GM12878 (cell line): ENCODE measurements around the gene FAM131B. TPM values are rescaled to one million over a fixed set of nuclear protein-coding genes. Genes with fewer than 3 reads are reported as not detected.
"Not testable (repeated sequence)": the region's sequence is repeated elsewhere in the genome, so short reads cannot be mapped to it uniquely, and the experiment has no call there.

ENCODE experiments used
- ATAC-seq: fragments of 200-7000 bp; cut with Tn5 transposase; 3 replicates; pipeline ENCODE4 v1.9.1; 2020; ENCODE audit warnings: mild to moderate bottlenecking, moderate library complexity
- BruUV-seq: library from RNA; stranded (reverse); fragments of 400-500 nt; replicated peaks from 2 replicates; lab custom pipeline; 2021; lab: Mats Ljungman, UMichigan
- CTCF ChIA-PET: fragments of 300-600 bp; sonication (Branson Sonifier 250); formaldehyde crosslinking; extraction: SDS; loops from one replicate; lab custom pipeline; 2021; ENCODE audit warnings: inconsistent platforms; lab: Yijun Ruan, JAX
- POLR2A ChIA-PET: fragments of 350-600 bp; formaldehyde crosslinking; extraction: SDS; loops from one replicate; lab custom pipeline; 2021; ENCODE audit warnings: inconsistent platforms; lab: Charles Lee
- RAD21 ChIA-PET: fragments of 300-600 bp; sonication (Branson Sonifier 250); formaldehyde crosslinking; loops from one replicate; lab custom pipeline; 2023; ENCODE audit warnings: antibody characterized with exemption; ENCODE audit not compliant: unreplicated experiment; lab: Charles Lee
- SMC1A ChIA-PET: fragments of 300-600 bp; sonication (Branson Sonifier 250); formaldehyde crosslinking; loops from one replicate; lab custom pipeline; 2023; ENCODE audit not compliant: unreplicated experiment, uncharacterized antibody; lab: Charles Lee
- DNase-seq: peaks from one replicate; pipeline ENCODE4 v3.0.0-alpha.2; 2011; ENCODE audit warnings: low read depth, low spot score
- FAIRE-seq: peaks from 3 replicates; lab custom pipeline; 2011; peaks lifted over from hg19 to GRCh38; lab: Jason Lieb, UNC
- H2AFZ ChIP-seq: 2 replicates; pipeline ENCODE4 v1.6.0; 2011; ENCODE audit warnings: low read depth, low read length, control low read depth; ENCODE audit not compliant: control insufficient read depth
- H3K27ac ChIP-seq: 2 replicates; pipeline ENCODE4 v1.5.1; 2011; ENCODE audit warnings: control low read depth; ENCODE audit not compliant: control insufficient read depth, insufficient read depth
- H3K27me3 ChIP-seq, 2 experiments: replicated peaks in 1 of 2; 2 replicates each; pipeline versions ENCODE4 v1.6.0 to v1.6.1; 2011; ENCODE audit warnings: low read length in 1 of 2; ENCODE audit not compliant: control insufficient read depth in 2 of 2, insufficient read depth in 2 of 2
- H3K36me3 ChIP-seq, 2 experiments: 2 replicates each; pipeline ENCODE4 v1.5.1; 2011; ENCODE audit warnings: low read length in 1 of 2; ENCODE audit not compliant: control insufficient read depth in 2 of 2, insufficient read depth in 2 of 2
- H3K4me1 ChIP-seq: 2 replicates; pipeline ENCODE4 v1.6.1; 2011; ENCODE audit warnings: mild to moderate bottlenecking, low read length, moderate library complexity, mixed read lengths; ENCODE audit not compliant: control insufficient read depth, insufficient read depth
- H3K4me2 ChIP-seq: 2 replicates; pipeline ENCODE4 v1.6.0; 2011; ENCODE audit warnings: control low read depth; ENCODE audit not compliant: control insufficient read depth, insufficient read depth
- H3K4me3 ChIP-seq: fragments of 200-600 bp; sonication (generic); 2 replicates; pipeline ENCODE4 v1.5.1; 2016
- H3K79me2 ChIP-seq: 2 replicates; pipeline ENCODE4 v1.6.0; 2011; ENCODE audit warnings: low read length; ENCODE audit not compliant: control insufficient read depth, insufficient read depth
- H3K9ac ChIP-seq: 2 replicates; pipeline ENCODE4 v1.8.0; 2011; ENCODE audit warnings: low read length, control low read depth, mixed read lengths; ENCODE audit not compliant: control insufficient read depth, insufficient read depth
- H3K9me3 ChIP-seq: replicated peaks from 3 replicates; pipeline ENCODE4 v1.5.1; 2011; ENCODE audit warnings: mild to moderate bottlenecking, low read length; ENCODE audit not compliant: control insufficient read depth, insufficient read depth
- H4K20me1 ChIP-seq: 2 replicates; pipeline ENCODE4 v1.6.0; 2011; ENCODE audit not compliant: control insufficient read depth, insufficient read depth
- KAT2A ChIP-seq: conservative IDR thresholded peaks from 2 replicates; pipeline ENCODE4 v1.6.1; 2011; ENCODE audit warnings: low read depth, low read length; ENCODE audit not compliant: control insufficient read depth
- NFYB ChIP-seq: IDR thresholded peaks from 2 replicates; pipeline ENCODE4 v1.6.1; 2011; ENCODE audit warnings: low read depth, mild to moderate bottlenecking, low read length, improper control_type of control experiment, moderate library complexity; ENCODE audit not compliant: insufficient read depth
- ZNF217 ChIP-seq: fragments of 450-650 bp; IDR thresholded peaks from 2 replicates; pipeline ENCODE4 v1.6.1; 2017; ENCODE audit warnings: antibody characterized with exemption, mild to moderate bottlenecking
- WGBS: methylation state at CpG from one replicate; pipeline ENCODE4 v1.1.6; 2016; ENCODE audit warnings: low lambda C conversion rate; ENCODE audit not compliant: insufficient replicate concordance, insufficient coverage; ENCODE audit errors: missing lambda C conversion rate; 5-methylcytosine and 5-hydroxymethylcytosine counted together
- in situ Hi-C: fragments of 300-500 bp; cut with MboI; formaldehyde crosslinking; loops from 9 replicates; pipeline ENCODE4 v1.14.3; 2018; ENCODE audit warnings: mixed read lengths
- intact Hi-C: fragments of 100-400 bp; cut with micrococcal nuclease; formaldehyde crosslinking; loops from one replicate; pipeline ENCODE4 v1.14.2; 2022; ENCODE audit not compliant: unreplicated experiment
- polyA plus RNA-seq, 11 experiments: library from polyadenylated mRNA; depleted of rRNA in 4 of 11; unstranded in 6 of 11; stranded (reverse) in 5 of 11; fragments of >200 nt; fragmentation: Nextera tagmentation in 4 of 11; fragmentation: Illumina TruSeq in 1 of 11; extraction: Ambion mirVana in 4 of 11; extraction: Trizol in 1 of 11; gene quantifications; 1 replicate in 1 of 11; 2 replicates in 10 of 11; pipeline versions ENCODE4 v1.2.1 to v1.2.3, GENCODE V29; 2011 to 2016; ENCODE audit warnings: inconsistent platforms in 2 of 11, missing spikeins in 2 of 11, low read depth in 1 of 11
- total RNA-seq, 4 experiments: library from RNA; depleted of rRNA in 3 of 4; stranded (reverse); fragments of >200 nt in 3 of 4; fragmentation: Illumina TruSeq in 1 of 4; extraction: Trizol in 1 of 4; gene quantifications; 2 replicates each; pipeline versions ENCODE4 v1.2.1 to v1.2.3, GENCODE V29; 2013 to 2021
- TF ChIP-seq, protein P1 (sequence below): IDR thresholded peaks from 2 replicates; pipeline ENCODE4 v1.6.1; 2011; ENCODE audit warnings: borderline replicate concordance, low read depth, mild to moderate bottlenecking, moderate library complexity, low read length; ENCODE audit not compliant: insufficient read depth, poor library complexity, severe bottlenecking
- TF ChIP-seq, protein P2 (sequence below): IDR thresholded peaks from 2 replicates; pipeline ENCODE4 v1.6.1; 2011; ENCODE audit warnings: low read depth, low read length, improper control_type of control experiment, borderline replicate concordance

The FAM131B gene
- total and polyA plus RNA-seq, 10 of the 15 experiments (the other 5 are each of a cell fraction or from before 2014, with no cell fraction given) = 0.03 to 0.05 TPM; not detected in 8

DNA sequence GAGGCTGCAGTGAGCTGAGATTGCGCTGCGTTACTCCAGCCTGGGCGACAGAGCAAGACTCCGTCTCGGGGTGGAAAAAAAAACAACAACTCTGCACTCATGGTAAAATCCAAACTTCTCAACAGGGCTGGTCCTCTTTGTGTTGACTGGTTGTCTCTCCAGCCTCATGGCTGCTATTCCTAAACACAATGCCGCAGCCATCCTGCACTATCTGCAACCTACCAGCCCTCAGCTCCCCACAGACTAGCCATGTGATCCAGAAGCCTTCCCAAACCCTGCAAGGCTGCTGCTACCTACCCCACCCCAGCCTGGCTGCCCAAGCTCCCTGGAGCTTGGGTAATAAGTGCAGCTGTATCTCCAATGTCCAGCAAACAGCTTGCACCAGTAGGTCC is 30.4 kb upstream of the FAM131B start (continued):
- TF ChIP-seq NFYB = no peak
- TF ChIP-seq, protein P1, sequence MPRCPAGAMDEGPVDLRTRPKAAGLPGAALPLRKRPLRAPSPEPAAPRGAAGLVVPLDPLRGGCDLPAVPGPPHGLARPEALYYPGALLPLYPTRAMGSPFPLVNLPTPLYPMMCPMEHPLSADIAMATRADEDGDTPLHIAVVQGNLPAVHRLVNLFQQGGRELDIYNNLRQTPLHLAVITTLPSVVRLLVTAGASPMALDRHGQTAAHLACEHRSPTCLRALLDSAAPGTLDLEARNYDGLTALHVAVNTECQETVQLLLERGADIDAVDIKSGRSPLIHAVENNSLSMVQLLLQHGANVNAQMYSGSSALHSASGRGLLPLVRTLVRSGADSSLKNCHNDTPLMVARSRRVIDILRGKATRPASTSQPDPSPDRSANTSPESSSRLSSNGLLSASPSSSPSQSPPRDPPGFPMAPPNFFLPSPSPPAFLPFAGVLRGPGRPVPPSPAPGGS = no peak
- TF ChIP-seq KAT2A = no peak
- TF ChIP-seq ZNF217 = no peak
- TF ChIP-seq, protein P2, sequence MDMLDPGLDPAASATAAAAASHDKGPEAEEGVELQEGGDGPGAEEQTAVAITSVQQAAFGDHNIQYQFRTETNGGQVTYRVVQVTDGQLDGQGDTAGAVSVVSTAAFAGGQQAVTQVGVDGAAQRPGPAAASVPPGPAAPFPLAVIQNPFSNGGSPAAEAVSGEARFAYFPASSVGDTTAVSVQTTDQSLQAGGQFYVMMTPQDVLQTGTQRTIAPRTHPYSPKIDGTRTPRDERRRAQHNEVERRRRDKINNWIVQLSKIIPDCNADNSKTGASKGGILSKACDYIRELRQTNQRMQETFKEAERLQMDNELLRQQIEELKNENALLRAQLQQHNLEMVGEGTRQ = no peak

DNA sequence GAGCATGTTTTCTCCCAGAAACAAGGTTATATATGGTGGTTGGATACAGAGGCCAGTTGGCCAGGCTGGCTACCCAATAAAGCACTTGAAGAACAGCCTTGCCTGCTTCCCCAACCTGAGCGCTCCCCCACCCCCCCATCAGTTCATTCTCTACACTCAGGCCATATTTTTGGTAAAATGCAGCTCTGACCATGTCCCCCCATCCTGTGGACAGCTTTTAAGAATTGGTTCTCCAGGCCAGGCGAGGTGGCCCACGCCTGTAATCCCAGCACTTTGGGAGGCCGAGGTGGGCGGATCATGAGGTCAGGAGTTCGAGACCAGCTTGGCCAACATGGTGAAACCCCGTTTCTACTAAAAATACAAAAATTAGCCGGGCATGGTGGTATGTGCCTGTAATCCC is 29.9 kb upstream of the FAM131B start:
- H3K4me2 ChIP-seq, ATAC-seq, H3K9me3 ChIP-seq, H3K9ac ChIP-seq, H3K4me3 ChIP-seq, FAIRE-seq, H3K27ac ChIP-seq, H4K20me1 ChIP-seq, RAD21 ChIA-PET, BruUV-seq, DNase-seq, H3K27me3 ChIP-seq, H3K79me2 ChIP-seq, H2AFZ ChIP-seq, intact Hi-C loops, in situ Hi-C loops, H3K4me1 ChIP-seq: not testable (repeated sequence)
- SMC1A ChIA-PET = interaction anchor here (0.6 kb wide), 2 partner anchors 93 to 341 kb away, joined by 3 to 4 read pairs; no protein-coding TSS in a partner anchor
- CTCF ChIA-PET = interaction anchor here (0.6 to 2.1 kb wide), 3 partner anchors 13 to 111 kb away, joined by 3 to 10 read pairs (median 4); no protein-coding TSS in a partner anchor
- H3K36me3 ChIP-seq = peaks cover 7 to 30% of the 10 kb centered on the region in 2 experiments; a peak in 3 of 4 replicates
- POLR2A ChIA-PET = interaction anchor here (0.8 kb wide), 1 partner anchor 17 kb away, joined by 3 read pairs; no protein-coding TSS in a partner anchor
- WGBS = 91% methylated on average over 8 of the region's 8 CpGs
